Activated CD8-positive, alpha-beta memory T cell treated with anti-CD3 and anti-CD28 coated beads for 1 hour (primary cell): ENCODE measurements around the gene PRH1.

Experiments used
- DNase-seq, 2 donors: peaks; one replicate each; pipeline ENCODE4 v3.0.0-alpha.2; 2020; ENCODE audit warnings: low read depth in 1 of 2; ENCODE audit errors: extremely low read depth in 1 of 2

PRH1 gene

GRCh38 chr12:10884086-10884725, at the start of gene PRH1:
TSS of gene PRH1 (minus strand) at chr12:10884255. CDS start at chr12:10884217, 38 bp downstream.
- no peak for DNase-seq

- no peak for DNase-seq
Observed at GRCh38 chr12:10928746-10929286, 44.8 kb upstream of the PRH1 start, which contains the start of gene PRH2. TSS of gene PRH2 (plus strand) at chr12:10929236. CDS start at chr12:10929274, 38 bp downstream.

DNA sequence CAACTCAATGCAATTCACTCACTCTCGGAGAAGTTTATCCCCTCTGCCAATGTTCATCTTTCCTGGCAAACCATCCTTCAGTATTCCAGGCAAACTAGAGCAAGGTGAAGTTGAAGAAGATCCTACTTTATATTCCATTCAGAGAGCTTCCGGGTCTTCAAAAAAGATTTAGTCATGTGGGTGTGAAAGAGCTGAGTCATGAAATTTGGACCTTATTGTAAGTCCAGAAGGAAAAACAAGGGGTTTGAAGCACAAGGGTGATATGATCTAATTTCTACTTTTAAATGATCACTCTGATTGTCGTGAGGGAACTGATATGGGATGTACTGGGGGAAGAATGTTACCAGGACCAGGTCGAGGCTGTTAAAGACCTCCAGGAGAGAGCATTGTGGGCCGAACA, 42.2 kb upstream of the PRH1 start:
- DNase-seq: no peak

DNA sequence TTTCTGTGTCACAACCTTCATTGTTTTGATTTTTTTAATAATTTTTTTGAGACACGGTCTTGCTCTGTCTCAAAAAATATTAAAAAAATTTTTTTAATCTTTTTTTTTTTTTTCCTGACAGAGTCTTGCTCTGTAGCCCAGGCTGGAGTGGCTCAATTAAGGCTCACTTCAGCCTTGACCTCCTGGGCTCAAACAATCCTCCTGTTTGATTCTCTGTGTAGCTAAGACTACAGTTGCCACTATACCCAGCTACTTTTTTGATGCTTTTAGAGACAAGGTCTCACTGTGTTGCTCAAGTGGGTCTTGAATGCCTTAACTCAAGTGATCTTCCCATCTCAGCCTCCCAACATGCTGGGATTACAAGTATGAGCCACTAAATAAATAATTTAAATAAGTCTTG, 35.8 kb upstream of the PRH1 start:
- no peak for DNase-seq

DNA sequence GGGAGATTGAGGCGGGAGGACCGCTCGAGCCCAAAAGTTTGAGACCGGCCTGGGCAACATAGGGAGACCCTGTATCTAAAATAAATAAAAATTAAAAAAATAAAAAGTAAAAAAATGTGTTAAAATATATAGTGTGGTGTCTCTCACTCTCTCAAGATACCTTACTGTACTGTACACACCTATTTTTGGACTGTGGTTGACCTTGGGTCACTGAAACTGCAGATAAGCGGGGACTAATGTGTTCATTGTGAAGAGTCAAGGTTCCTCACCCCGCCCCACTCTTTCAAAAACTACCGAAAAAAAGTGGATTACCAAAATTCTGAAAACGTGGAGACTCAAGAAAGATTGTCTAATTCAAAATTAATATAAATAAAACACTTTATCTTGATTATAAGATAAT, 26.3 kb upstream of the PRH1 start:
- DNase-seq: no peak

GRCh38 chr12:10909462-10909861, 25.4 kb upstream of the PRH1 start, which contains the start of gene TAS2R13:
TSS of gene TAS2R13 (minus strand) at chr12:10909562. CDS start at chr12:10909298, 264 bp downstream.
- DNase-seq: no peak

GRCh38 chr12:10904686-10905085, 20.6 kb upstream of the PRH1 start:
- DNase-seq: no peak

- no peak for DNase-seq
Observed at GRCh38 chr12:10901427-10901826, 17.4 kb upstream of the PRH1 start.

DNA sequence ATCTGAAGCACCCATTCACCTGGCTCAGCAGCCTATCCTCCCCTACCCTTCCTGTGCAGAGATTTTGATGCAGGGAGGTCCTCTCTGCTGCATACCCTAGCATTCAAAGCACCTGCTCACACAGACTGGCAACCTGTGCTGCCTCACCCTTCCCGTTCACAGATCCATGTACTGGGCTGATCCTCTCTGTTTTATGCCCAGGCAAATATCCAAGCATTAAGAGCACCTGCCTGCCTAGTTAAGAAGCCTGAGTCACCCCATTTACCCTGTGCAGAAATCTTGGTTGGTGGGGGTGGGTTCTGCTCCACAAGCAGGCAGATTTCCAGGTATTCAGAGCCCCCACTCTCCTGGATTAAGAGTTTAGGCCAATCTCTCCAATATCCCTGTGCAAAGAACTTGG, 16.9 kb upstream of the PRH1 start:
- no peak for DNase-seq

GRCh38 chr12:10900530-10900929, 16.5 kb upstream of the PRH1 start:
- no peak for DNase-seq

- no peak for DNase-seq
Observed at GRCh38 chr12:10896854-10897253, 12.8 kb upstream of the PRH1 start.

GRCh38 chr12:10891937-10892336, 7.9 kb upstream of the PRH1 start:
- DNase-seq: no peak

DNA sequence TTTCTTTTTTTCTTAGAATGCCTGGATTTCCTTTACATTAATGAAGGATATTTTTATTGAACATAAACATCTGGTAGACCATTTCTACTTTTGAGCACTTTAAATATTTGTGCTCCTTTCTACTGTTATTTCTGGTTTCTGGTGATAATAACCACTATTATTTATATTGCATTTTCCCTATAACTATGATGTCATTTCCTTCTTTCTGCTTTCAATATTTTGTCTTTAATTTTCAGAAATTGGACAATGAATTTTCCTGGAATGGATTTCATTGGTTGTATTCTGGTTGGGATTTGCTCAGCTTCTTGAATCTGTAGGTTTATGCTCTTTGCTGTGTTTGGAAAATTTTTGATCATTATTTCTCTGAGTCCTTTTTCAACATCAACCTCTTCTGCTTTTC, 5.2 kb upstream of the PRH1 start:
- no peak for DNase-seq

DNA sequence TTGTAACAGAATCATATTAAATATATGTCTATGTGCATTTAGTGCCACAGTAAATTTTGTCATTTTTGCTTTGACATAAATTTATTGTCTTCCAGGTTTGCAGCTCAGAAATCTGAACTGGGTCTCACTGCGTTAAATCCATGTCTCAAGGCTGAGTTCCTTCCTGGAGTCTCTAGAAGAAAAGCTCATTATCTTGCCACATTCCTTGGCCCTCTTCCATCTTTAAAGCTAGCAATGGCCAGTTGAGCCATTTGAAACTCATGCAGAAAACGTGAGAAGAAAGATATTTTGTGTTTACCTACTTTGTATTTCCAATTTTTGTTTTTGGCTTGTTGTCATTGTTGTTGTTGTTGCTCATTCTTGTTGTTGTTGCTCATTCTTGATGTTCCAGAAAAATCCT, 10.7 kb downstream of the PRH1 start:
- DNase-seq: no peak

- no peak for DNase-seq
Observed at GRCh38 chr12:10867381-10867780, 16.7 kb downstream of the PRH1 start.

DNA sequence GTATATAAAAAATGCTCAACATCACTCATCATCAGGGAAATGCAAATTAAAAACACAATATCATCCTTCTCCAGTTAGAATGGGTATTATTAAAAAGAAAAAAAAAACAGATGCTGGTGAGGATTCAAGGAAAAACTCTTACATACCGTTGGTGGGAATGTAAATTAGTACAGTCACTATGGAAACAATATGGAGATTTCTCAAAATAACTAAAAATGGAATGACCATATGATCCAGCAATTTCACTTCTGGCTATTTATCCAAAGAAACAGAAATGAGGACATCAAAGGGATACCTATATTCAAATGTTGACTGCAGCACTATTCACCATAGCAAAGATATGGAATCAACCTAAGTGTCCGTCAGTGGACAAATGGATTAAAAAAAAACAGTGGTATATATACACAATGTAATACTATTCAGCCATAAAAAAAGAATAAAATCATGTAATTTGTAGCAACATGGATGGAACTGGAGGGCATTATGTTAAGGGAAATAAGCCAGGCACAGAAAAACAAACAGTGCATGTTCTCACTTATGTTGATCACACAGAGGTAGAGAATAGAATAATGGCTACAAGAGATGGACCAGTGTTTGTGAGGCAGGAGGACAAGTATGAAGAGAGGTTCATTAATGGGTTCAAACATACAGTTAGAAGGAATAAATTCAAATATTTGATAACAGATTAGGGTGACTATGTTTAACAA, 20.4 kb downstream of the PRH1 start:
- no peak for DNase-seq

DNA sequence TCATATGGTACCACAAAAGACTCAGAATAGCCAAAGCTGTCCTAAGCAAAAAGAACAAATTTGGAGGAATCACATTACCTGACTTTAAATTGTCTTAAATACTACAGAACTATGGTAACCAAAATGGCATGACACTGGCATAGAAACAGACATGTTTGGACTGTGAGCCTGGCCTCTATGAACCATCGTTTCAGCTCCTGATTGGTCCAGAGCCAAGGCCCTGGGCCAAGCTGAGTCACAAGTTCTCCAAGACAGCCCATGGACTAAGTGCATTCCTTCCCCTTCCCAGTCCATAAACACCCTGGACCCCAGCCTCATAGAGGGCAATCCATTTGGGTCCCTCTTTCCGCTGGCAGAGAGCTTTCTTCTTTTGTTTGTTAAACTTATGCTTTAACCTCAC, 22.7 kb downstream of the PRH1 start:
- DNase-seq: no peak

DNA sequence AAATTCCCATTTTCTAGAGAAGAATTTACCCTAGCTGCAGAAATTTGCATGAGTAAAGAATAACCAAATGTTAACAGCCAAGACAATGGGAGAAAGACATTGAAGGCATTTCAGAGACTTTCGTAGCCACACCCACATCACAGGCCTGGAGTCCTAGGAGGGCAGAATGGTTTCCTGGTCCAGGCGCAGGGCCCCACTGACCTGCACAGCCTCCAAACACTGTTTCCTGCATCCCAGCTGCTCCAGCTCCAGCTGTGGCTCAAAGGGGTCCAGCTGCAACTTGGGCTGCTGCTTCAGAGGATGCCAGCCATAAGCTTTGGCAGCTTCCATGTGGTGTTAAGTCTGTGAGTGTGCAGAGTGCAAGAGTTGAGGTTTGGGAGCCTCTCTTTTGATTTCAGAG, 28.2 kb downstream of the PRH1 start:
- DNase-seq: no peak

GRCh38 chr12:10853776-10854175, 30.3 kb downstream of the PRH1 start:
- no peak for DNase-seq

DNA sequence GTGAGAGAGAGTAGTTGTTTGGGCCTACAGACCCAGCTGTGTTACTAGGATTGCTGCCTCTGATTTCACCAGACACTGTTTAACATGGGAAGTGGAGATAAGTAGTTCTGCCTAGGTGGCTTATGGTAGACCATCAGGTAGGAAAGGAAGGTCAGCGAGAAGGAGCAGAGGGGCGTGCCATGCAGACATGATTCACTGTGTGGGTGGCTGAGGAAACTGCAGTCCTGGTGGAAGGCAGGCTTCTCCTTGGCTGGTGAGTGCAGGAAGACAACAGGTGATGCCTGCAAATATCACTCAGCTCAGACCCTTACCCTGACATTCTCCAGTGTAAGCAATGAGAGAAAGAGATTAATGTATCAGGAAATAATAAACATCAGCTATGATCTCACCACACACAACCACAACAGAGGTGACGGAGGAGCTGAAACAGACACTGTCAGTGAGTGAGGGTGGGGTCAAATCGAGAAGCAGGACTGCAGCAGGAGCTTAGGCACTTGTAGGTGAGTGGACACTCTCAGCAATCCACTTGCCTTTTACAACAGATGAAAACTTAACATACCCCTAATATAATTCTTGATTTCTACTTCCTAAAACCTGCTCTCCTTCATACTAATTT, 32.7 kb downstream of the PRH1 start:
- DNase-seq: no peak

GRCh38 chr12:10849425-10849878, 34.6 kb downstream of the PRH1 start, which contains the start of gene PRR4:
TSS of gene PRR4 (minus strand) at chr12:10849475. CDS start at chr12:10849437, 38 bp downstream.
- no peak for DNase-seq

GRCh38 chr12:10847744-10848143, 36.3 kb downstream of the PRH1 start:
- DNase-seq: no peak
